Neural cell (in vitro differentiated cells): ENCODE results near the gene IRF9. TPM values are rescaled to one million over a fixed set of nuclear protein-coding genes. Genes with fewer than 3 reads are reported as not detected.

Experiments used
- H2AFZ ChIP-seq: fragments of 200-600, 300-800 bp; sonication (generic), shearing (Covaris generic); 2 replicates; pipeline ENCODE4 v1.6.0; 2014; ENCODE audit warnings: low read depth, mild to moderate bottlenecking, antibody characterized with exemption, low read length, moderate library complexity
- H3F3A ChIP-seq: fragments of 200-600 bp; shearing (Covaris generic); 2 replicates; pipeline ENCODE4 v1.6.1; 2016; ENCODE audit warnings: mild to moderate bottlenecking, moderate library complexity, mixed read lengths, antibody characterized with exemption, low read length; ENCODE audit not compliant: insufficient read depth, poor library complexity, severe bottlenecking
- H3K27ac ChIP-seq: fragments of 200-600, 300-800 bp; sonication (generic), shearing (Covaris generic); 2 replicates; pipeline ENCODE4 v1.5.1; 2014; ENCODE audit warnings: mild to moderate bottlenecking, low read length, moderate library complexity
- H3K27me3 ChIP-seq: fragments of 300-800, 200-600 bp; sonication (generic), shearing (Covaris generic); 2 replicates; pipeline ENCODE4 v1.6.0; 2014; ENCODE audit warnings: mild to moderate bottlenecking, low read depth, low read length, moderate library complexity; ENCODE audit not compliant: insufficient read depth
- H3K36me3 ChIP-seq: fragments of 300-800, 200-600 bp; sonication (generic), shearing (Covaris generic); 2 replicates; pipeline ENCODE4 v1.5.1; 2014; ENCODE audit warnings: mild to moderate bottlenecking, antibody characterized with exemption, low read length, moderate library complexity; ENCODE audit not compliant: insufficient read depth
- H3K4me2 ChIP-seq: fragments of 300-800, 200-600 bp; sonication (generic), shearing (Covaris generic); 2 replicates; pipeline ENCODE4 v1.6.0; 2014; ENCODE audit warnings: mild to moderate bottlenecking, low read length
- H3K4me3 ChIP-seq: fragments of 300-800, 200-600 bp; sonication (generic), shearing (Covaris generic); 2 replicates; pipeline ENCODE4 v1.5.1; 2014; ENCODE audit warnings: mild to moderate bottlenecking, low read length, moderate library complexity
- H3K79me2 ChIP-seq: fragments of 200-600 bp; shearing (Covaris generic); replicated peaks from 2 replicates; pipeline ENCODE4 v1.6.0; 2014; ENCODE audit warnings: mild to moderate bottlenecking, low read length, moderate library complexity; ENCODE audit not compliant: insufficient read depth
- H3K9ac ChIP-seq: fragments of 300-800, 200-600 bp; sonication (generic), shearing (Covaris generic); 2 replicates; pipeline ENCODE4 v1.6.1; 2016; ENCODE audit warnings: mild to moderate bottlenecking, low read length, mixed read lengths
- H3K9me2 ChIP-seq: fragments of 200-600 bp; shearing (Covaris generic); 2 replicates; pipeline ENCODE4 v1.6.1; 2016; ENCODE audit warnings: mild to moderate bottlenecking, low read length, mixed read lengths; ENCODE audit not compliant: insufficient read depth
- H3K9me3 ChIP-seq: fragments of 200-600, 300-800 bp; sonication (generic), shearing (Covaris generic); 2 replicates; pipeline ENCODE4 v1.6.1; 2016; ENCODE audit warnings: mild to moderate bottlenecking, mixed run types, low read length, moderate library complexity, mixed read lengths
- H4K20me1 ChIP-seq: fragments of 200-600 bp; shearing (Covaris generic); 2 replicates; pipeline ENCODE4 v1.6.1; 2016; ENCODE audit warnings: mild to moderate bottlenecking, mixed run types; ENCODE audit not compliant: insufficient read depth
- CTCF ChIP-seq: fragments of 450-650 bp; IDR thresholded peaks from 2 replicates; pipeline ENCODE4 v1.5.1; 2014; ENCODE audit warnings: antibody characterized with exemption, mild to moderate bottlenecking, moderate library complexity; ENCODE audit not compliant: poor library complexity, severe bottlenecking
- EP300 ChIP-seq: fragments of 450-650 bp; conservative IDR thresholded peaks from 2 replicates; pipeline ENCODE4 v1.6.1; 2014; ENCODE audit warnings: antibody characterized with exemption, mild to moderate bottlenecking, moderate library complexity; ENCODE audit not compliant: poor library complexity, severe bottlenecking
- EZH2 ChIP-seq: fragments of 200-600, 300-800 bp; shearing (Covaris generic), sonication (generic); IDR thresholded peaks from 2 replicates; pipeline ENCODE4 v1.6.1; 2014; ENCODE audit warnings: antibody characterized with exemption, low read length, borderline replicate concordance, mild to moderate bottlenecking; ENCODE audit not compliant: insufficient read depth, poor library complexity, severe bottlenecking
- MXI1 ChIP-seq: fragments of 450-650 bp; conservative IDR thresholded peaks from 2 replicates; pipeline ENCODE4 v1.6.1; 2014; ENCODE audit warnings: antibody characterized with exemption, mild to moderate bottlenecking; ENCODE audit not compliant: poor library complexity, severe bottlenecking
- POLR2AphosphoS5 ChIP-seq: IDR thresholded peaks from 2 replicates; pipeline ENCODE4 v1.6.1; 2012
- RAD21 ChIP-seq: fragments of 450-650 bp; conservative IDR thresholded peaks from 2 replicates; pipeline ENCODE4 v1.6.1; 2014; ENCODE audit warnings: antibody characterized with exemption, mild to moderate bottlenecking, moderate library complexity
- REST ChIP-seq: IDR thresholded peaks from 2 replicates; pipeline ENCODE4 v1.6.1; 2012; ENCODE audit warnings: borderline replicate concordance
- SMC3 ChIP-seq: fragments of 450-650 bp; conservative IDR thresholded peaks from 2 replicates; pipeline ENCODE4 v1.6.1; 2014; ENCODE audit warnings: antibody characterized with exemption, mild to moderate bottlenecking, moderate library complexity; ENCODE audit not compliant: poor library complexity
- TAF1 ChIP-seq: IDR thresholded peaks from 2 replicates; pipeline ENCODE4 v1.6.1; 2012; ENCODE audit warnings: low read depth
- polyA plus RNA-seq: library from polyadenylated mRNA; depleted of rRNA; stranded (reverse); fragments of >200 nt; gene quantifications from 2 replicates; pipeline ENCODE4 v1.2.3, GENCODE V29; 2014

The IRF9 gene
- polyA plus RNA-seq, 1 donor from 2014 or later, result 19.6 TPM

- Histone ChIP-seq H3K27ac (no peak overlapping the region), H3K36me3 (no peaks in the 10 kb centered on the region), H3K9me3 (no peaks in the 10 kb centered on the region), H3K27me3 (no peaks in the 10 kb centered on the region), H3K4me3 (no peak overlapping the region), H2AFZ (no peak overlapping the region), H4K20me1 (no peaks in the 10 kb centered on the region), H3K4me2 (no peak overlapping the region), H3K79me2 (no peaks in the 10 kb centered on the region), H3F3A (no peaks in the 10 kb centered on the region), H3K9me2 (no peaks in the 10 kb centered on the region), H3K9ac (no peak overlapping the region)
- TF ChIP-seq RAD21, result no peak
- no peak for TF ChIP-seq EP300
- no peak for TF ChIP-seq MXI1
- no peak for TF ChIP-seq SMC3
- TF ChIP-seq POLR2AphosphoS5, result no peak
- TF ChIP-seq REST, result no peak
- no peak for TF ChIP-seq CTCF
- no peak for TF ChIP-seq TAF1
- TF ChIP-seq EZH2, result no peak
Measured at GRCh38 chr14:24130717-24131548, 30.1 kb upstream of the IRF9 start.

GRCh38 chr14:24131549-24131966 lies 29.5 kb upstream of the IRF9 start:
- Histone ChIP-seq H3K36me3 (no peaks in the 10 kb centered on the region), H4K20me1 (no peaks in the 10 kb centered on the region), H3K9ac (no peak overlapping the region), H3F3A (no peaks in the 10 kb centered on the region), H3K9me2 (no peaks in the 10 kb centered on the region), H3K4me2 (no peak overlapping the region), H3K9me3 (no peaks in the 10 kb centered on the region), H3K4me3 (no peak overlapping the region), H2AFZ (no peak overlapping the region), H3K27me3 (no peaks in the 10 kb centered on the region), H3K27ac (no peak overlapping the region), H3K79me2 (no peaks in the 10 kb centered on the region)
- TF ChIP-seq MXI1, result no peak
- TF ChIP-seq POLR2AphosphoS5, result no peak
- TF ChIP-seq EP300, result no peak
- no peak for TF ChIP-seq EZH2
- no peak for TF ChIP-seq SMC3
- no peak for TF ChIP-seq RAD21
- no peak for TF ChIP-seq TAF1
- no peak for TF ChIP-seq CTCF
- no peak for TF ChIP-seq REST
